Psoas muscle (tissue), 8 donors: Measurements from ENCODE around the gene SAMD4A. TPM values are rescaled to one million over a fixed set of nuclear protein-coding genes. Genes with fewer than 3 reads are reported as not detected.
A peak's percentile ranks its signal among the peaks of the same experiment; 100 is the strongest.

ENCODE experiments used
- ATAC-seq, 4 donors: fragments of 200-7000 bp; cut with Tn5 transposase; one replicate each; pipeline ENCODE4 v1.9.1; 2020; ENCODE audit warnings: moderate library complexity in 3 of 4, mild to moderate bottlenecking in 2 of 4
- DNase-seq, 2 donors: peaks; one replicate each; pipeline ENCODE4 v3.0.0-alpha.2; 2020
- H3K27ac ChIP-seq: fragments of 200-600 bp; one replicate; pipeline ENCODE4 v1.8.0; 2022
- H3K27me3 ChIP-seq, 3 donors: fragments of 200-600 bp in 1 of 3; one replicate each; pipeline versions ENCODE4 v1.6.1 to v1.8.0; 2013 to 2022; ENCODE audit warnings: low read length in 2 of 3, mild to moderate bottlenecking in 2 of 3, moderate library complexity in 1 of 3; ENCODE audit not compliant: insufficient read depth in 3 of 3
- H3K36me3 ChIP-seq, 2 donors: fragments of 200-600 bp in 1 of 2; one replicate each; pipeline versions ENCODE4 v1.6.1 to v1.8.0; 2013 to 2022; ENCODE audit warnings: low read depth in 1 of 2, mild to moderate bottlenecking in 1 of 2, moderate library complexity in 1 of 2; ENCODE audit not compliant: insufficient read depth in 1 of 2
- H3K4me1 ChIP-seq: fragments of 200-600 bp; one replicate; pipeline ENCODE4 v1.8.0; 2022
- H3K4me3 ChIP-seq: fragments of 200-600 bp; one replicate; pipeline ENCODE4 v1.8.0; 2022; ENCODE audit warnings: mild to moderate bottlenecking
- H3K9me3 ChIP-seq: fragments of 200-600 bp; one replicate; pipeline ENCODE4 v1.8.0; 2022
- CTCF ChIP-seq: fragments of 200-600 bp; IDR thresholded peaks from one replicate; pipeline ENCODE4 v1.8.0; 2022; ENCODE audit warnings: antibody characterized with exemption
- WGBS, 3 donors: extraction: QIAGEN DNeasy Blood & Tissue Kit; methylation state at CpG; one replicate each; pipeline versions ENCODE4 v1.1.6 to v1.1.7; 2013; 5-methylcytosine and 5-hydroxymethylcytosine counted together
- intact Hi-C, 2 donors: fragments of 100-400 bp; cut with DNase I; formaldehyde crosslinking; loops; one replicate each; pipeline versions ENCODE4 v1.11.0 to v1.14.2; 2022
- polyA plus RNA-seq, 3 donors: library from polyadenylated mRNA; stranded (reverse); fragments of 200-250 nt; gene quantifications; one replicate each; pipeline ENCODE4 v1.2.3, GENCODE V29; 2013
- total RNA-seq, 4 donors: library from RNA; stranded (reverse); fragmentation: NEBNext Ultra II Directional in 2 of 4; extraction: Animal tissue kit (Norgen Biotek cat#: 25700) in 2 of 4; gene quantifications; one replicate each; pipeline versions ENCODE4 v1.2.1 to v1.2.4, GENCODE V29; 2021 to 2023
- donor health status: healthy with polysubstance abuse.
- donor health status: DM: no; HTN: no; CAD: no; lungs with moderate emphysema.
- donor health status: Bipolar disorder and iron deficiency.
- donor health status: healthy.
- donor health status: DM: yes; HTN: yes; CAD: no.
- donor health status: DM: no; HTN: no; CAD: no.
- donor health status: DM: no; HTN: no; CAD: no.
- donor health status: DM: yes; HTN: yes; CAD: no.

The SAMD4A gene
- total and polyA plus RNA-seq, 7 donors: 9.6 to 139 (median 67.9) TPM

GRCh38 chr14:54813081-54813480 lies 246.2 kb downstream of the SAMD4A start:
- no peak overlapping the region for H3K4me3 ChIP-seq
- WGBS, 3 donors: 90 to 94% (median 91%) methylated on average over 2 of the region's 2 CpGs
- intact Hi-C loops: no loop called here

GRCh38 chr14:54814076-54814475 lies 247.1 kb downstream of the SAMD4A start:
- no peak overlapping the region for H3K4me3 ChIP-seq
- TF ChIP-seq CTCF: no peak
- H3K4me1 ChIP-seq: no peaks in the 10 kb centered on the region
- intact Hi-C loops: no loop called here
- peak in 1 of 4 donors; percentile 39 for ATAC-seq
- 42 to 56% (median 52%) methylated on average over 5 of the region's 5 CpGs for WGBS, 3 donors
- H3K27me3 ChIP-seq: peaks cover 0 to 12% (median 3%) of the 10 kb centered on the region in 3 donors
- no peak overlapping the region for H3K27ac ChIP-seq
- no peaks in the 10 kb centered on the region for H3K9me3 ChIP-seq
- H3K36me3 ChIP-seq: no peaks in the 10 kb centered on the region
- no peak for DNase-seq

More at GRCh38 chr14:54813081-54813480, 246.2 kb downstream of the SAMD4A start:
- H3K27me3 ChIP-seq: peaks cover 0 to 9% (median 3%) of the 10 kb centered on the region in 3 donors
- H3K9me3 ChIP-seq: no peaks in the 10 kb centered on the region
- no peak for TF ChIP-seq CTCF
- no peak for DNase-seq
- no peak overlapping the region for H3K27ac ChIP-seq
- no peaks in the 10 kb centered on the region for H3K4me1 ChIP-seq
- no peak for ATAC-seq
- no peaks in the 10 kb centered on the region for H3K36me3 ChIP-seq

GRCh38 chr14:54815016-54815415 lies 248.1 kb downstream of the SAMD4A start:
- Histone ChIP-seq H3K4me3 (no peak overlapping the region), H3K27ac (no peak overlapping the region), H3K9me3 (no peaks in the 10 kb centered on the region), H3K36me3 (no peaks in the 10 kb centered on the region), H3K4me1 (no peaks in the 10 kb centered on the region), H3K27me3 (peaks cover 0 to 12% (median 4%) of the 10 kb centered on the region in 3 donors)
- TF ChIP-seq CTCF: no peak
- intact Hi-C loops: no loop called here
- DNase-seq: peak in 1 of 2 donors; percentile 61
- 24 to 29% (median 26%) methylated on average over 12 of the region's 12 CpGs for WGBS, 3 donors
- peak in 3 of 4 donors; percentile 60 to 76 (median 75) for ATAC-seq

GRCh38 chr14:54815515-54815914 lies 248.6 kb downstream of the SAMD4A start:
- intact Hi-C loops: no loop called here
- Histone ChIP-seq H3K27ac (no peak overlapping the region), H3K36me3 (no peaks in the 10 kb centered on the region), H3K27me3 (peaks cover 0 to 12% (median 3%) of the 10 kb centered on the region in 3 donors), H3K4me1 (no peaks in the 10 kb centered on the region), H3K9me3 (no peaks in the 10 kb centered on the region), H3K4me3 (no peak overlapping the region)
- 84 to 92% (median 88%) methylated on average over 6 of the region's 6 CpGs for WGBS, 3 donors
- no peak for TF ChIP-seq CTCF
- no peak for ATAC-seq
- no peak for DNase-seq

GRCh38 chr14:54816450-54816849 lies 249.5 kb downstream of the SAMD4A start:
- H3K36me3 ChIP-seq: no peaks in the 10 kb centered on the region
- ATAC-seq (no peak), DNase-seq (no peak)
- H3K4me1 ChIP-seq: no peaks in the 10 kb centered on the region
- no peak overlapping the region for H3K4me3 ChIP-seq
- no peak overlapping the region for H3K27ac ChIP-seq
- intact Hi-C loops: no loop called here
- no peaks in the 10 kb centered on the region for H3K9me3 ChIP-seq
- 85 to 96% (median 90%) methylated on average over 1 of the region's 1 CpG for WGBS, 3 donors
- no peak for TF ChIP-seq CTCF
- peaks cover 0 to 5% (median 3%) of the 10 kb centered on the region in 3 donors for H3K27me3 ChIP-seq
